Activated CD4-positive, alpha-beta T cell treated with anti-CD3 and anti-CD28 coated beads, Interleukin-2, amount 50 U/mL, for 24 hours (primary cell): ENCODE results near the gene SRPK3.
"Not testable (repeated sequence)": the region's sequence is repeated elsewhere in the genome, so short reads cannot be mapped to it uniquely, and the experiment has no call there.

Experiments
- DNase-seq, 2 donors: peaks; one replicate each; pipeline ENCODE4 v3.0.0-alpha.2; 2020; ENCODE audit warnings: low read depth in 1 of 2, low spot score in 1 of 2

The SRPK3 gene

DNA sequence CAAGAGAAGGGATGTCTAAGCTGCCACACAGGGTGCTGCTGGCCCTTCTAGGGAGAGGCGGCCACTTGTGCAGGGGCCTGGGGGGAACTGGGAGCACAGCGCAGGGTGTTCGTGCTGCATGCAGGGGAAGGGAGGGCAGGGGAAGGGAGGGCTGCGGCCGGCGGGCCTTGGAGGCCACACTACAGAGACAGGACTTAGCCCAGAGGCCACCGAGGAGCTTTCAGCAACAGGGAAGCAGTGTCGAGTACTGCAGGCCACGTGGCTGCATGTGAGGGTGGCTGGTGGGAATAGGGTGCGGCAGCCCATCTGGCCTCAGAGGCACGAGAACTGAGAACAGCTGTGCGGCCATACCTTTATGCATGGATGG, 35.8 kb upstream of the SRPK3 start:
- DNase-seq, result not testable (repeated sequence)

DNA sequence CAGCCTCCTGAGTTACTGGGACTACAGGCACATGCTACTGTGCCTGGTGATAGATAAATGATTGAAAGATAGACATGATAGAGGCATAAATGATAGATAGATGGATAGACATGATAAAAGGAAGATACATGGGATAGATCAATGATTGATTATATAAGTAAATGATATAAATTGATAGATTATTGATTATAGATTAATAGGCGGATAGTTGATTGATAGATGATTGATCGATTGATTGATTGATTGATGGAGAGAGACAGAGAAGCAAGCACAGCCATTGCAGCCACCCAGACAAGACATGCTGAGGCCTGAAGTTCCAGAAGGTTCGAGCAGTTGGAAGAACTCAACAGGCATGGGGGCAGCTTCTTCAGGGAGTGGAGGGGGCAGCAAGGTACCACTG, 34.5 kb upstream of the SRPK3 start:
- DNase-seq, result no peak

DNA sequence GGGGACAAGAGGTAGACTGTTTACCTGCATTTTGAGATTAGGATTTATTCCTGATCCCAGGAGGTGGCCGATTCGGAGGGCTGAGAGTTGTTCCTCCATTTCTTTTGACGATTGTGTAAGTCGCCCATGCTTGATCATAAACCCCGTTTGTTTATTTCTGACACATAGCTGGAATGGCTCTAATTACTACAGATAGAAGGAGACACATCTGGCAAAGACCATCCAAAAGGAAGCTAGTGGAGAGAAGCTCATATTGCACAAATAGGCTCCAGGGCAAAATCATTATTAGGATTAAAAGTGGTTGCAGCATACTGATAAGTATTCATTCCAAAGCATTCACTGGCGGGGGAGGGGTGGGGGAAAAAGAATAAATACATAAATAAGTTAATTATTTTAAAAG, 33.9 kb upstream of the SRPK3 start:
- DNase-seq, result not testable (repeated sequence)

- DNase-seq, result not testable (repeated sequence)
Measured at GRCh38 chrX:153749017-153749416, 31.8 kb upstream of the SRPK3 start.

DNA sequence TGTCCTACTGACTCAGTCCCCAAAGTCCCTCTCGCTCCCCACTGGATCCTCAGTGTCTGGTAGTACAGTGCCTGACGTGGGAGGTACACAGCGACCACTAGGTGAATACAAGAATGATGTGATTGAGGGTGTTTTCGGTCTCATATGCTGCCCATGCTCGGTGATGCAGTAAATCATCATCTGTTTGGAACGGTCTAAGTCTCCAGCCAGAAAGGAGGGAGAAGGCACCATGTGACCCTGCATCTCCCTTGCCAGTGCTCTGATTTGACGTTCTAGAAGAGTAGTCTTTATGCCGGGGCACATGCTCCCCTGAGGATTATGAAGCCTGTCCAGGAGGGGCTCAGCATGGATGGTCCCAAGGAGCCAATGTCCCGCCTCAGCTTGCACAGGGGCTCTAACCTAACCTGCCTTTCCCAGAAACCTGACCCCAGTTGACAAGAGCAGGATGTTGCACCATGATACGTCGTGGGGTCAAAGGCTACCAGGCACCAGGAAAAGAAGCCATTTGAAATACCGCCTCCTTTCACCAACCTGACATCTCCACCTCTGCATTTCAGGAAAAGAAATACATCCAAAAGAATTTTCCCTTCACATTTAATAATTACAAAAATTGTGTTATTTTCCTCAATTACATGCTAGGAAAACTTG, 30.6 kb upstream of the SRPK3 start:
- DNase-seq, result no peak

GRCh38 chrX:153755136-153755535, 25.7 kb upstream of the SRPK3 start:
- no peak for DNase-seq

DNA sequence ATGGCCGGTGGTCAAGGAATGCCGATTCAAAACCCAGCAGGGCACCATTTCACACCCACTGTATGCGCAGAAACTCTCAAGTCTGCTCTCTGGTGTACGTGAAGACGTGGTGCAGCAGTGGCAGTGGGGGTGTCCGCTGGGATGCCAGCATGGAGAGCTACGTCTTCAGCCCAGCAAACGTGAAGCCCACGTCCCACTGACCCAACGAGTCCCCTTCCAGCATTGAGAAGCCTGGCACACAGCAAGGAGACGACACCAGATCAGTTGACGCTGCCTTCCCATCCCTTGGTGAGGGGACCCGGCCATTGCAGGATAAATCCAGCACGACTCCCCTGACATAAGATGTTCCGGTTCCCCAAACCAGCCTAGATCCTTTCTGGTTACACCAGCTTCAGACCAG, 19.0 kb upstream of the SRPK3 start:
- DNase-seq, result no peak

- DNase-seq, result no peak
Measured at GRCh38 chrX:153762626-153763173, 18.1 kb upstream of the SRPK3 start.

DNA sequence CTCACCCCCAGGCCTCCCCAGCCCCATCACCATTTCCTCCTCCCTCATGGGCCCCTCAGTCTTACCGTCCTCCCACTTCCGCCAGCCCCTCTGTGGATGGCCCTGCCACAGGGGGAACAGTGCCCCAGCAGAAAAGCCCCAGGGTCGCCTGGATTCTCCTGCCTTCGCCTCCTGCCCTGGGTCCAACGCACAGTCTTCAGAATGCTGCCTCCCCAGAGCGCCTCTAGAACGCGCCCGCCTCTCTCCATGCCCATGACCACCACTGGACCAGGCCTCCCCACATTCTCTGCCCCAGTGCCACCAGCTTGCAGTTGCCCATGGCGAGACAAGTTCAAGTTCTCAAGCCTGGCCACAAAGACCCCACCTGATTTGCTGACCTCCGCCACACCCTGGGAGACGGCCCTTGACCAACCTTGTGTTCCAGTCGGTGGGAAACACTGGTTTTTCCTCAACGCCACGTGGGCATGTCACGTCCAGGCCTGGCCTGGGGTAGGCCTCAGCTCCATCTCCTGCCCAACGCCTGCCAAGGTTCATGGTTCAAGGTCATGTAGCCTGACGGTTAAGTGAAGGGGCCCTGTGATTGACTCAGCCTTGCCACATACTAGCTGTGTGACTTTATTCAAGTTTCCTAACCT, 17.4 kb upstream of the SRPK3 start:
- no peak for DNase-seq

DNA sequence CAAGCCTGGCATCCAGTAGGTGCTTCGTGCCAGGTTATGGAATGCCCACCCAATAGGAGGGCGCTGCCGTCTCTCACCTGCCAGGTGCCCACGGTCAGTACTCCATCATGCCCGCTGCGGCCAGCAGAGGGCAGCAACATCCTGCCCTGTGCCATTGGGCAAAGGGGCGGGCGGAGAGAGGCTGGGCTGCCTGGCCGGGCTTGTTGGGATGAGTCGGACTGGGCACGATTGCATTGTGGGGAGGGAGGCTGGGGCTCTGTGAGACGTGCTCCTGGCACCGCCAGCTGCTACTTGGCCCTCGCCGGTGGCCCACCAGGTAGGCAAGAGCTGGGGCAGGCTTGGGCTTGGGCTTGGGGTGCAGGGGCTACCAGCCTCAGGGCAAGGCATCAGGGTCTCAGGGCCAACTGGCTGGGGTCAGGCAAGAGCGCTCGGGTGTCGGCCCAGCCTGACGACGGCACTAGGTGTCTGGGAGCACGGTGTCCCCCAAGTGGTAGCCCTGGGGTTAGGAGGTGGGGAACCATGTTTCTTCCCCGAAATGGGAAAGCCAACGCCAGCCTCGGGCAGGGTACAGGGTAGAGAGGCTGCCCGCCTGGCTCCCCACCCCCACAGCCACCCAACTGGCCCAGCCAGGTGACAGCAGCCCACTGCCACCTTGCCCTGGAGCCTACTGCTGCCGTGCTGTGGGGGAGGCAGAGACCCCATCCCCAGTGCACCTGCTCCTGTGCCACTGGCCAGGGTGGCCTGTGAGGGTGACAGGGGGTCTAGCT, 16.7 kb upstream of the SRPK3 start, which contains the start of gene PLXNB3:
TSS of gene PLXNB3 (plus strand) at position 261 of the 767 bp plus-strand sequence. CDS start 1,287 bp downstream, outside the sequence.
- DNase-seq, result peak; percentile 51 to 61

DNA sequence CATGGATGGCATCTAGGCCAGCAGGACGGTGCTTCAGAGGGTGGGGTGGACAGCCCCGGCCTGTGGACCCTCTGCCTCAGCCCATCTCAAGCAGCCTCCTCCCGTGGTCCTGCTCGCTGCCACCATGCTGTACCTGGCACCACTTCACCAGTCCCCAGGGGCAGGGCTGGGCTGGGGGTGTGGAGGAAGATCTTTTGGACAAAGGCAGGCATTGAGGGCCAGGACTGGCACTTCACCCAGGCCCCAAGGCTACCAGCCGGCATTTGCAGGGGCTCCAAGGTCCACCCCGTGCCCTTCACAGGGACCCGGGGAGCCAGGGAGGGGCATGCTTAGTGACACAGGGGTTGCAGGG, 16.1 kb upstream of the SRPK3 start:
- no peak for DNase-seq

DNA sequence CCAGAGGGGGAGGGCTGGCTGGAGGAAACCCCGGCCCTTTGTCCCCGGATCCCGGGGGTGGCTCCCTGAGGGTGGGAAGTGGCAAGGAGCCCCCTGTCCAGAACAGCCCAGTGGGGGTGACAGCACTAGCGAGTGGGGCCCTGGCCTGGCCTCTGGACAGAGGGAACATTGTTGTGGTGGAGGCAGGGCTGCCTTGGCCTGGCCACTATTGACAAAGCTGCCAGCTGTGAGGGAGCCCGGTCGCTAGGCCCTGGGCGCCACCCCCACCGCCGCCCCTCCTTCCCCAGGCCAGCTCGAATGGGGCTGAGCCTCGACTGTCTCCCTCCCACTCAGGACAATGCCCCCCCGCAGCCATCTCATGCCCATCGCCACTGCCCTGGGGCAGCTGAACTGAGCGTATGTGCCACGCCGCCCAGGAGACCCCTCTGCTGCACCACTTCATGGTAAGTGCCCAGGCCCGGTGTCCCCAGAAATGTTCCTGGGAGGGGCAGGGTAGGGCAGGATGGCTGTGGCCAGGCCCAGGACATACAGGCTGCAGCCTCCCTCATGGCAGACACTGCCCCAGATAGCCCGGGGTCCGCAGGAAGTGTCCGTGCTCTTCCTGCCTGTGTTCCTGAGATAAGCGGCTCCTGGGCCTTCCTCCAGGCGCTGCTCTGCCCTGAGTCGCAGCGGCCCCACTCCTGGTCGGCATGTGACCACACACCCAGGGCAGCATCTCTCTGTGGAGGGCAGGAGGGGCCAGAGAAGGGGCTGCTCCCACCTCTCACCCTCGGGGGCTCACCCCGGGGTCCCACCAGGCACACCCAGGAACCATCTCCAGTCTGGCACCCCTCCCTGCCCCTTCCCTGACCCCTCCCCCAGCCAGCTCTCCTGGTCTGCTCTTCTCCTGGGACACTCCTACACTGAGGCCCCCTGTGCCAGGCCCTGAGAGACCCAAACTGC, 15.4 kb upstream of the SRPK3 start:
- DNase-seq, result no peak

DNA sequence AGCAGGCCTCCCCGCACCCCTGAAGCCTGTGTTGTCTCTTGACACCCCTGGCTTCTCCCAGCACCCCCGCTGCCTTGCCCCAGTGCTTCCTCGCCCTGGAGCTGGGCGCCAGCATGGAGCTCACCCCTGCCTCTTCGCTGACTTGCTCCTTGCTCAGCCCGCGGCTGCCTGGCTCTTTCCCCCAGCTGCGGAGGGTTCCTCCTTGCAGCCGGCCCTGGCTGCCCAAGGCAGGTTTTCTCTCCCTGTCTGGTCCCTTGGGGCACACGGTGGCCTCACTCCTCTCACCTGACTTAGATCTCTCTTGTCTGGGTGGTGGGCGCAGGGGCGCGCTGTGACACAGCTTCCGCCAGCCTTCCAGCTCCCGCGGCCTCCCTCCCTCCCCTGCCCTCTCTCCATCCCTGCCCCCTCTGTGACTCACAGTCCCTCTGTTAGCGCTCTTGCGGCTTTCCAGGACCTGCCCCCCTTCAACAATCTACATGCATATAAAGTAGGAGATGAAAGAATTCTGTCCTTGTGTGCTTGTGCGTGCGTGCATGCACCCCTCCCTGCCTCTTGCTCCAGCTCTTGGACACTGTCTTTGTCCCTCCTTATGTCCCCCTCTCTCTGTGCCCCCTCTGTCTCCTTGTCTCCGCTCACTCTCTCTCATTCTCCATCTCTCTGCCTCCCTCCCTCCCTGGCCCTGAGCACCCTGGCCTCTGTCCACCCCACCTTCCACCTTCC, 14.6 kb upstream of the SRPK3 start:
- peak in 1 of 2 donors; percentile 11 for DNase-seq

- no peak for DNase-seq
Measured at GRCh38 chrX:153766871-153767673, 13.8 kb upstream of the SRPK3 start.

DNA sequence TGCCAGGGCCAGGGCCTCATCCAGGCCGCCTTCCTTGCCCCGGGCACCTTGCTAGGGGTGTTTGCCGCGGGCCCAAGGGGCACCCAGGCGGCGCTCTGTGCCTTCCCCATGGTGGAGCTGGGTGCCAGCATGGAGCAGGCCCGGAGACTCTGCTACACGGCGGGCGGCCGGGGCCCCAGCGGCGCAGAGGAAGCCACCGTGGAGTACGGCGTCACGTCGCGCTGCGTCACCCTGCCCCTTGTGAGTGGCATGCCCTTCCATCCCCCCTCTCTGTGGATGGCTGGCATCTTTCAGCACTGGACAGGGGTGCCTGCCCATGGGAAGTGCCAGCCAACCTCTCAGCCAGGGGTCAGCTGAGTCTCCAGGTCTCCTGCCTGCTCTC, 13.2 kb upstream of the SRPK3 start:
- no peak for DNase-seq

DNA sequence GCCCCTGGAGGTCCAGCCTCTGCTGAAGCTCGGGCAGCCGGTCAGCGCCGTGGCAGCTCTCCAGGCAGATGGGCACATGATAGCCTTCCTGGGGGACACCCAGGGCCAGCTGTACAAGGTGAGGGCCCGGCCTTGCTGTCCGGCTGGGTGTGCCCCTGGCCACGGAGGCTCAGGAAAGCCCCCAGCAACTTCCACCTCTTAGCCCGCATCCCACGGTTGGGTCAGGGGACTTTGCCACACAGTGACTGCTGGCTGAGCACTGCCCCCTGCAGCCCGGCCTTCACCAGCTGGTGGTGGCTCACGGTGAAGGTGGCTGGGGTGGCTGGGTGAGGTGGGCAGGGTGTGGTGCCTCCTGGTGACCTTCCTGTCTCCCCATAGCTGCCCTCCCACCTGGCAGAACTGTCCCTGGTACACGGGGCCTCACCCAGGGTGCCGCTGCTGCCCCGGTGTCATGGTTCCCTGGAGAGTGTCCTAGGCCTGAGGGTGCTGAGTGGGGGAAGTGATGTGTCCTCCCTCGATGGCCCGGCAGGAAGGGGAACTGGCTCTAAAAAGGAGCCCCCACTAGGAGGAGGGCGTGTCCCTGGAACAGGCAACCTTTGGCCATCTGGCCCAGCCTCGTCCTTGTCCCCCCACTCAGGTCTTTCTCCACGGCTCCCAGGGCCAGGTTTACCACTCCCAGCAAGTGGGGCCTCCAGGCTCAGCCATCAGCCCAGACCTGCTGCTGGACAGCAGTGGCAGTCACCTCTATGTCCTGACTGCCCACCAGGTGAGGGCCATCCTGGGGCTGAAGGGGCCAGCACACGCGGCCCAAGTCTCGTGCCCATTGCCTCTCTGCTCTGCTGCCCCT, 12.3 kb upstream of the SRPK3 start:
- no peak for DNase-seq

DNA sequence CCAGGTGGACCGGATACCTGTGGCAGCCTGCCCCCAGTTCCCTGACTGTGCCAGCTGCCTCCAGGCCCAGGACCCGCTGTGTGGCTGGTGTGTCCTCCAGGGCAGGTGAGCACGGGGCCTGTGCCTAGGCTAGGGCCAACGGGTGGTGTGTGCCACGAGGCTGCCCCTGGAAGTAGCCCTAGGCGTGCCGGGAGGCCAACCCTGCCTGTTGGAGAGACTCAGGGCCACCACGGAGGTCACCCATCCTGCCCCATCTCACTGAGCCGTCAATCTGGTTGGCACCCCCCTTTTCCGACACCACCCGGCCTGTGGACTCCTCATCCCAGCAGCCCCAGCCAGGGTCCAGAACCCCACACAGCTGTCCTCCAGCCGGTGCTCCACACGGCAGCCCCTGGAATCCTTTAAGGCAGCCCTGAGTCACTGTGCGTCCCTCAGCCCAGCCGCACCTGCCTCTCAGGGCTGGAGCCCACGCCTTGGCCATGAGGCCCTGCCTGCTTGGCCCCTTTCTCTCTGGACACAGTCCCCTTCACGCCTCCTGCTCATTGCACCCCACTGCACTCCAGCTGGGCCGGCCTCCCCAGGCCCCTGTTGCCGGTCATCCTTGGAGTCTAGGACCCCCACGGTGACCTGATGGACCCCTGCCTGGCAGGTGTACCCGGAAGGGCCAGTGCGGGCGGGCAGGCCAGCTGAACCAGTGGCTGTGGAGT, 11.5 kb upstream of the SRPK3 start:
- DNase-seq, result no peak
